Upper lobe of left lung (tissue), 6 donors: Measurements from ENCODE around the gene SCYL3. TPM values are rescaled to one million over a fixed set of nuclear protein-coding genes. Genes with fewer than 3 reads are reported as not detected.

Experiments
- ATAC-seq, 2 donors: fragments of 200-7000 bp; cut with Tn5 transposase; one replicate each; pipeline ENCODE4 v1.9.1; 2022; ENCODE audit warnings: mild to moderate bottlenecking in 2 of 2, moderate library complexity in 2 of 2; ENCODE audit not compliant: low FRiP score in 2 of 2
- DNase-seq, 2 donors: peaks; one replicate each; pipeline ENCODE4 v3.0.0-alpha.2; 2019 to 2020
- H3K27ac ChIP-seq, 4 donors: fragments of 200-600 bp; sonication (generic); one replicate each; pipeline ENCODE4 v1.5.1; 2016 to 2019
- H3K27me3 ChIP-seq, 4 donors: fragments of 200-600 bp; sonication (generic); one replicate each; pipeline ENCODE4 v1.5.1; 2017 to 2019
- H3K36me3 ChIP-seq, 4 donors: fragments of 200-600 bp; sonication (generic); one replicate each; pipeline ENCODE4 v1.5.1; 2016 to 2019
- H3K4me1 ChIP-seq, 4 donors: fragments of 200-600 bp; sonication (generic); one replicate each; pipeline ENCODE4 v1.5.1; 2018 to 2019
- H3K4me3 ChIP-seq, 4 donors: fragments of 200-600 bp; sonication (generic); one replicate each; pipeline ENCODE4 v1.5.1; 2017 to 2019; ENCODE audit warnings: mild to moderate bottlenecking in 2 of 4, moderate library complexity in 1 of 4
- H3K9me3 ChIP-seq, 4 donors: fragments of 200-600 bp; sonication (generic); one replicate each; pipeline ENCODE4 v1.5.1; 2018 to 2019
- EP300 ChIP-seq, 4 donors: sonication (generic); formaldehyde crosslinking; IDR thresholded peaks; one replicate each; pipeline ENCODE4 v1.5.1; 2017; ENCODE audit warnings: antibody characterized with exemption in 4 of 4, control low read depth in 2 of 4
- POLR2A ChIP-seq, 4 donors: fragments of 450-650 bp; IDR thresholded peaks; one replicate each; pipeline ENCODE4 v1.5.1; 2016 to 2017; ENCODE audit warnings: antibody characterized with exemption in 4 of 4, mild to moderate bottlenecking in 2 of 4
- POLR2AphosphoS5 ChIP-seq, 2 donors: sonication (generic); formaldehyde crosslinking; IDR thresholded peaks; one replicate each; pipeline ENCODE4 v1.5.1; 2017; ENCODE audit warnings: antibody characterized with exemption in 2 of 2
- WGBS, 2 donors: methylation state at CpG; one replicate each; pipeline ENCODE4 v1.1.5; 2017 to 2018; 5-methylcytosine and 5-hydroxymethylcytosine counted together
- total RNA-seq, 6 donors: library from RNA; depleted of rRNA in 4 of 6; stranded (reverse); fragments of >200 nt in 4 of 6; gene quantifications; one replicate each; pipeline versions ENCODE4 v1.1.0 to v1.2.1, GENCODE V29; 2016 to 2021
- TF ChIP-seq, protein P1 (sequence below), 6 experiments: fragments of 450-650 bp in 4 of 6; fragments of 200-600 bp in 2 of 6; sonication (generic) in 2 of 6; IDR thresholded peaks; one replicate each; pipeline ENCODE4 v1.5.1; 2016 to 2019; ENCODE audit warnings: antibody characterized with exemption in 6 of 6
- donor health status: DM: no; HTN: no; CAD: no; lungs with moderate emphysema.
- donor health status: DM: no; HTN: yes; CAD: no; lungs with severe emphysema.

The SCYL3 gene
- total RNA-seq, 6 donors from 2014 or later: 6.4 to 15.1 (median 10.7) TPM

DNA sequence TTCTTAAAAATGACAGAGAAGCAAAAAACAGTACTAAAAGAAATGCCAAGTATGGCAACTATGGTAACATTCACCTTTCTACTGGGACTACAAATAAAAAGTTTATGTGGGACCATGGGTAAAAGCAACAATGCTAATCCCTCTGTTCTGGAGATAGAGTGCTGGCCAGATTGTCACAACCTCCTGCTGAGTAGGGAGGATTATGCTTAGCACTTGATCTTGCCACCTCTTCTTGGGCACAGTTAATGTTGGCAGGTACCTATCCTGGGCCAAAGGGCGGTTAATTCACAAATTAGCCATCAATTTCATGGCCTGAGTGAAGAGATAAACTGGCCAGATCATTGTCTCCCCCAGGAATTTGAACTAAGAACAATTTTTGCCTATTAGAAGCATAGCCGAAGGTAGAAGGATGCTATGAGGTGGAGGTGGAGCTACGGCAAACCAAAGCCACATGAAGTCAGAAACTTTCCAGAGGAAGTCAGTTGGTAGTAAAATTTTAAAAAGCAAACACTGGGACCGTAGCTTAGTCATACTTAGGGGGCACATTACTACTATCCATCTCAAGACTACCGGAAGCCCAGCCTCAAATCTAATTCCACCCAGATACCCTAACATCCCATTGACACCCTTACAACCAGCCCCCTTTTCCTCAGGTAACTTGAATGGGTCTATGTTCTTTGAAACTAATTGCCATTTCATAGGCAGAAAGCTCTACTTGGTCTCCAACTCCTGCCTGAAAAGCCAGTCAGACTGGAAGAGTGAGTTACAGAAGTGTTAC lies 2.7 kb downstream of the SCYL3 start:
- Histone ChIP-seq H3K27ac (peak overlapping the region; percentile 38 to 99 (median 60)), H3K4me1 (peaks cover 22 to 27% (median 24%) of the 10 kb centered on the region in 4 donors), H3K36me3 (peaks cover 6 to 28% (median 12%) of the 10 kb centered on the region in 4 donors), H3K9me3 (no peaks in the 10 kb centered on the region), H3K4me3 (no peak overlapping the region), H3K27me3 (no peaks in the 10 kb centered on the region)
- DNase-seq: peak in 1 of 2 donors; percentile 44
- no peak for ATAC-seq
- 29 to 54% methylated on average over 5 of the region's 5 CpGs for WGBS, 2 donors
- TF ChIP-seq, protein P1, sequence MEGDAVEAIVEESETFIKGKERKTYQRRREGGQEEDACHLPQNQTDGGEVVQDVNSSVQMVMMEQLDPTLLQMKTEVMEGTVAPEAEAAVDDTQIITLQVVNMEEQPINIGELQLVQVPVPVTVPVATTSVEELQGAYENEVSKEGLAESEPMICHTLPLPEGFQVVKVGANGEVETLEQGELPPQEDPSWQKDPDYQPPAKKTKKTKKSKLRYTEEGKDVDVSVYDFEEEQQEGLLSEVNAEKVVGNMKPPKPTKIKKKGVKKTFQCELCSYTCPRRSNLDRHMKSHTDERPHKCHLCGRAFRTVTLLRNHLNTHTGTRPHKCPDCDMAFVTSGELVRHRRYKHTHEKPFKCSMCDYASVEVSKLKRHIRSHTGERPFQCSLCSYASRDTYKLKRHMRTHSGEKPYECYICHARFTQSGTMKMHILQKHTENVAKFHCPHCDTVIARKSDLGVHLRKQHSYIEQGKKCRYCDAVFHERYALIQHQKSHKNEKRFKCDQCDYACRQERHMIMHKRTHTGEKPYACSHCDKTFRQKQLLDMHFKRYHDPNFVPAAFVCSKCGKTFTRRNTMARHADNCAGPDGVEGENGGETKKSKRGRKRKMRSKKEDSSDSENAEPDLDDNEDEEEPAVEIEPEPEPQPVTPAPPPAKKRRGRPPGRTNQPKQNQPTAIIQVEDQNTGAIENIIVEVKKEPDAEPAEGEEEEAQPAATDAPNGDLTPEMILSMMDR (IDR thresholded peaks at IDR 0.05): no peak

DNA sequence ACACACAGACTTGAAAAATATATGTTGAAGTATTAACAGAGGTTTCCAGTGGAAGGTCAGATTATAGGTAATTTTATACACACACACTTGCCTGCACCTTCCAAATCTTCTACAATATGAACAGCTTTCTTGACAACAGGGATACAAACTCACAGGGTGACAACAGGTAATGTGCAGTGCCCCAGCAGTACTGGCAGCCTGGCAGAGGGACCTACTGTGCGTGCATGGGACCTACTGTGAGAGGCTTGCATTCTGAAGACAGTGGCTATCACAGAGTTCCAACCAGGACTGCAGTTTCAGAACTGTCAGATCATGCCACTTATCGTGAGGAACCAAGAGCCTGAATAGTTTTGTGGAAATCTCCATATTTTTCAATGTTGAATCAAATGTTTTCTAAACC lies 3.8 kb downstream of the SCYL3 start:
- Histone ChIP-seq H3K4me3 (no peak overlapping the region), H3K27me3 (no peaks in the 10 kb centered on the region), H3K36me3 (peaks cover 10 to 35% (median 12%) of the 10 kb centered on the region in 4 donors), H3K4me1 (peaks cover 22 to 27% (median 24%) of the 10 kb centered on the region in 4 donors), H3K27ac (peak overlapping the region in 1 of 4 donors; percentile 28), H3K9me3 (no peaks in the 10 kb centered on the region)
- no peak for ATAC-seq
- no peak for DNase-seq
- 97% methylated on average over 2 of the region's 2 CpGs for WGBS, 2 donors
- TF ChIP-seq, protein P1 (IDR thresholded peaks at IDR 0.05): no peak
- TF ChIP-seq POLR2AphosphoS5 (IDR thresholded peaks at IDR 0.05): no peak
- TF ChIP-seq POLR2A (IDR thresholded peaks at IDR 0.05): no peak
- no peak for TF ChIP-seq EP300 (IDR thresholded peaks at IDR 0.05)

DNA sequence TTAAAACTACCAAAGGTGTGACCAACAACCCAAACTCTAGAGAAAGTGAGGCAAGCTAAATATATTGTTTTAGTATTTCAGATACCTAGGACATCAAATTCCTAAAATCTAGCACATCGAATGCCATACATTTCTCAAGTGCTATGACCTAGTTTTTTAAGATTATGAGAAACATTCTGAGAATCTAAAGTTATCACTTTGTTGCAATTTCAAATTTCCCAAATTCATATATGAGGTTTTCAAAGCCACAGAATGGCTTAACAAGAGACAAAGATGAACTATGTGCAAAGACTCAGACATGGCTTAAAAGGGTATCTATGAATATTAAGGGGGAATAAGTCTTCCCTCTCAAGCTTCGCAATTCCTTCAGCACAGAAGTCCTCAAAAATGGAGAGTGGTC lies 6.8 kb downstream of the SCYL3 start:
- Histone ChIP-seq H3K27ac (no peak overlapping the region), H3K4me1 (peaks cover 14 to 17% (median 15%) of the 10 kb centered on the region in 4 donors), H3K27me3 (no peaks in the 10 kb centered on the region), H3K36me3 (peaks cover 10 to 43% (median 18%) of the 10 kb centered on the region in 4 donors), H3K9me3 (no peaks in the 10 kb centered on the region), H3K4me3 (no peak overlapping the region)
- WGBS, 2 donors: 82 to 93% methylated on average over 2 of the region's 2 CpGs
- TF ChIP-seq EP300 (IDR thresholded peaks at IDR 0.05) (no peak), POLR2AphosphoS5 (IDR thresholded peaks at IDR 0.05) (no peak), POLR2A (IDR thresholded peaks at IDR 0.05) (no peak)
- TF ChIP-seq, protein P1 (IDR thresholded peaks at IDR 0.05): no peak
- ATAC-seq: no peak
- no peak for DNase-seq

DNA sequence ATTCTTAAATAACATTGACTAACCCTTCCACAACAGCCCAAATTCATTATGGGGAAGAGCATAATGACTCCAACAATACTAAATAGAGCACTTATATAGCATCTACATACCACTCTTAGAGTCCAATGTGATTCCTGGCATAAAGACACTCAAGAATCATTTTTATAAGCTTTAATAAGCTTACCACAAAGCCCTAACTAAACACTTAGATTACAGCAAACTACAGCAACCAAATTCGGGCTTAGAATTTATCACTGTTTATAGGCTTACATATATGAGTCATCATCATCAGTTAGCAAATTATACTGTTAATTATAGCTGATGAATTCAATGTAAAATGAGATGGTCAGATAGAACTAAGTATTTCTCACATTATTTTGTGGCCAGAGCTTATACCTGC lies 7.3 kb downstream of the SCYL3 start:
- Histone ChIP-seq H3K9me3 (no peaks in the 10 kb centered on the region), H3K4me3 (no peak overlapping the region), H3K27ac (no peak overlapping the region), H3K36me3 (peaks cover 10 to 47% (median 18%) of the 10 kb centered on the region in 4 donors), H3K27me3 (no peaks in the 10 kb centered on the region), H3K4me1 (peaks cover 9 to 11% (median 10%) of the 10 kb centered on the region in 4 donors)
- no peak for ATAC-seq
- TF ChIP-seq, protein P1 (IDR thresholded peaks at IDR 0.05): no peak
- TF ChIP-seq POLR2AphosphoS5 (IDR thresholded peaks at IDR 0.05) (no peak), POLR2A (IDR thresholded peaks at IDR 0.05) (no peak), EP300 (IDR thresholded peaks at IDR 0.05) (no peak)
- DNase-seq: no peak
- WGBS, 2 donors: 89 to 91% methylated on average over 1 of the region's 1 CpG

DNA sequence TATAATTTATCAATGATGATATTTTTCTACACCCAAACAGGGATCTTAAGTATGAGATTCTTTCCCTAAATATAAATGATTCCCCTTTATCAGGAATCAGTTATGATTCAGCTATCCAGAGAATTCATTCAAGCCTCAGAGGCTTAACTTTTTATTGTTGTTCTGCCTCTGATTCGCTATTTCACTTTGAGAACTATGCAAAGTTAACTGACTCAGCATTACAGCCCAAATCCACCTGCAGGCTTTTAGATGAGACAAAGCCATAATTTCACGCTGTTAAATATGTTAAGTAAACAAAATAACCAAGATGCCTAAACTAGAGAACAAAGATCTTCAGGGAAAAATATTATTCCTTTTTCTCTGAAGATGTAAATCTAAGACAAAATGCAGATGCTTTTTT lies 8.5 kb downstream of the SCYL3 start:
- Histone ChIP-seq H3K4me1 (peaks cover 0 to 5% (median 0%) of the 10 kb centered on the region in 4 donors), H3K9me3 (no peaks in the 10 kb centered on the region), H3K27ac (no peak overlapping the region), H3K27me3 (no peaks in the 10 kb centered on the region), H3K36me3 (peaks cover 10 to 47% (median 18%) of the 10 kb centered on the region in 4 donors), H3K4me3 (no peak overlapping the region)
- no peak for ATAC-seq
- 87 to 98% methylated on average over 2 of the region's 2 CpGs for WGBS, 2 donors
- no peak for DNase-seq
- TF ChIP-seq EP300 (IDR thresholded peaks at IDR 0.05): no peak
- TF ChIP-seq, protein P1 (IDR thresholded peaks at IDR 0.05): no peak
- no peak for TF ChIP-seq POLR2A (IDR thresholded peaks at IDR 0.05)
- no peak for TF ChIP-seq POLR2AphosphoS5 (IDR thresholded peaks at IDR 0.05)
